OCI-LY3 (cell line): Measurements from ENCODE around the gene GEMIN5.

Source experiments
- H2AFZ ChIP-seq: fragments of 200-600, 300-600 bp; shearing (Covaris generic); 2 replicates; pipeline ENCODE4 v1.6.0; 2014; ENCODE audit warnings: antibody characterized with exemption, low read depth, low read length
- H3K27ac ChIP-seq: fragments of 200-600, 300-600 bp; sonication (generic); 2 replicates; pipeline ENCODE4 v1.5.1; 2014; ENCODE audit warnings: mild to moderate bottlenecking, low read length, moderate library complexity, mixed read lengths
- H3K27me3 ChIP-seq: fragments of 200-600, 300-600 bp; sonication (generic); 2 replicates; pipeline ENCODE4 v1.6.1; 2014; ENCODE audit warnings: low read depth, low read length, mixed read lengths
- H3K36me3 ChIP-seq: fragments of 200-600, 300-600 bp; sonication (generic); replicated peaks from 2 replicates; pipeline ENCODE3; 2014; ENCODE audit warnings: low read depth, low read length, mixed read lengths
- H3K4me1 ChIP-seq: fragments of 300-600, 200-600 bp; sonication (generic); 2 replicates; pipeline ENCODE4 v1.6.1; 2014; ENCODE audit warnings: low read length, mixed read lengths
- H3K4me2 ChIP-seq: fragments of 200-600, 300-600 bp; sonication (generic); 2 replicates; pipeline ENCODE4 v1.6.1; 2014; ENCODE audit warnings: low read length, mixed read lengths
- H3K4me3 ChIP-seq: fragments of 300-600, 200-600 bp; sonication (generic); 2 replicates; pipeline ENCODE4 v1.5.1; 2014; ENCODE audit warnings: antibody characterized with exemption, mild to moderate bottlenecking, low read length, moderate library complexity
- H3K79me2 ChIP-seq: fragments of 300-600, 200-600 bp; shearing (Covaris generic); 2 replicates; pipeline ENCODE4 v1.6.1; 2014; ENCODE audit warnings: mild to moderate bottlenecking, low read length, mixed read lengths
- H3K9ac ChIP-seq: fragments of 300-600, 200-600 bp; shearing (Covaris generic); 2 replicates; pipeline ENCODE4 v1.6.0; 2014; ENCODE audit warnings: mild to moderate bottlenecking, low read length, moderate library complexity
- H3K9me3 ChIP-seq: fragments of 200-600, 300-600 bp; shearing (Covaris generic); 2 replicates; pipeline ENCODE4 v1.6.1; 2014; ENCODE audit warnings: low read length, mixed read lengths; ENCODE audit not compliant: insufficient read depth
- H4K20me1 ChIP-seq: fragments of 200-600, 300-600 bp; sonication (generic); 2 replicates; pipeline ENCODE4 v1.6.1; 2016; ENCODE audit warnings: low read length, mixed read lengths; ENCODE audit not compliant: insufficient read depth
- EZH2phosphoT487 ChIP-seq: fragments of 200-600 bp; shearing (Covaris generic); IDR thresholded peaks from 2 replicates; pipeline ENCODE4 v1.6.1; 2018; ENCODE audit warnings: antibody characterized with exemption, mixed run types, low read depth
- TF ChIP-seq, protein P1 (sequence below): fragments of 200-600, 300-600 bp; sonication (generic); IDR thresholded peaks from 2 replicates; pipeline ENCODE4 v1.5.1; 2014; ENCODE audit warnings: antibody characterized with exemption, low read length, low read depth

The GEMIN5 gene

GRCh38 chr5:154934881-154935280, 3.1 kb downstream of the GEMIN5 start:
- H3K79me2 ChIP-seq, result peaks cover 44% of the 10 kb centered on the region
- H3K4me3 ChIP-seq, result no peak overlapping the region
- no peak overlapping the region for H2AFZ ChIP-seq
- TF ChIP-seq EZH2phosphoT487, result no peak
- TF ChIP-seq, protein P1, sequence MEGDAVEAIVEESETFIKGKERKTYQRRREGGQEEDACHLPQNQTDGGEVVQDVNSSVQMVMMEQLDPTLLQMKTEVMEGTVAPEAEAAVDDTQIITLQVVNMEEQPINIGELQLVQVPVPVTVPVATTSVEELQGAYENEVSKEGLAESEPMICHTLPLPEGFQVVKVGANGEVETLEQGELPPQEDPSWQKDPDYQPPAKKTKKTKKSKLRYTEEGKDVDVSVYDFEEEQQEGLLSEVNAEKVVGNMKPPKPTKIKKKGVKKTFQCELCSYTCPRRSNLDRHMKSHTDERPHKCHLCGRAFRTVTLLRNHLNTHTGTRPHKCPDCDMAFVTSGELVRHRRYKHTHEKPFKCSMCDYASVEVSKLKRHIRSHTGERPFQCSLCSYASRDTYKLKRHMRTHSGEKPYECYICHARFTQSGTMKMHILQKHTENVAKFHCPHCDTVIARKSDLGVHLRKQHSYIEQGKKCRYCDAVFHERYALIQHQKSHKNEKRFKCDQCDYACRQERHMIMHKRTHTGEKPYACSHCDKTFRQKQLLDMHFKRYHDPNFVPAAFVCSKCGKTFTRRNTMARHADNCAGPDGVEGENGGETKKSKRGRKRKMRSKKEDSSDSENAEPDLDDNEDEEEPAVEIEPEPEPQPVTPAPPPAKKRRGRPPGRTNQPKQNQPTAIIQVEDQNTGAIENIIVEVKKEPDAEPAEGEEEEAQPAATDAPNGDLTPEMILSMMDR, result no peak
- H3K4me1 ChIP-seq, result peaks cover 8% of the 10 kb centered on the region
- H3K4me2 ChIP-seq, result no peak overlapping the region
- H3K36me3 ChIP-seq, result peaks cover 15% of the 10 kb centered on the region
- H3K27me3 ChIP-seq, result no peaks in the 10 kb centered on the region
- H3K9me3 ChIP-seq, result no peaks in the 10 kb centered on the region
- H4K20me1 ChIP-seq, result no peaks in the 10 kb centered on the region
- H3K9ac ChIP-seq, result no peak overlapping the region
- H3K27ac ChIP-seq, result no peak overlapping the region

GRCh38 chr5:154933537-154933936, 4.5 kb downstream of the GEMIN5 start:
- Histone ChIP-seq H4K20me1 (no peaks in the 10 kb centered on the region), H3K79me2 (peaks cover 44% of the 10 kb centered on the region), H3K9me3 (no peaks in the 10 kb centered on the region), H3K4me2 (no peak overlapping the region), H3K27ac (no peak overlapping the region), H3K4me3 (no peak overlapping the region), H3K27me3 (no peaks in the 10 kb centered on the region), H3K4me1 (peaks cover 8% of the 10 kb centered on the region), H2AFZ (no peak overlapping the region), H3K9ac (no peak overlapping the region), H3K36me3 (peaks cover 20% of the 10 kb centered on the region)
- TF ChIP-seq, protein P1, result no peak
- no peak for TF ChIP-seq EZH2phosphoT487

DNA sequence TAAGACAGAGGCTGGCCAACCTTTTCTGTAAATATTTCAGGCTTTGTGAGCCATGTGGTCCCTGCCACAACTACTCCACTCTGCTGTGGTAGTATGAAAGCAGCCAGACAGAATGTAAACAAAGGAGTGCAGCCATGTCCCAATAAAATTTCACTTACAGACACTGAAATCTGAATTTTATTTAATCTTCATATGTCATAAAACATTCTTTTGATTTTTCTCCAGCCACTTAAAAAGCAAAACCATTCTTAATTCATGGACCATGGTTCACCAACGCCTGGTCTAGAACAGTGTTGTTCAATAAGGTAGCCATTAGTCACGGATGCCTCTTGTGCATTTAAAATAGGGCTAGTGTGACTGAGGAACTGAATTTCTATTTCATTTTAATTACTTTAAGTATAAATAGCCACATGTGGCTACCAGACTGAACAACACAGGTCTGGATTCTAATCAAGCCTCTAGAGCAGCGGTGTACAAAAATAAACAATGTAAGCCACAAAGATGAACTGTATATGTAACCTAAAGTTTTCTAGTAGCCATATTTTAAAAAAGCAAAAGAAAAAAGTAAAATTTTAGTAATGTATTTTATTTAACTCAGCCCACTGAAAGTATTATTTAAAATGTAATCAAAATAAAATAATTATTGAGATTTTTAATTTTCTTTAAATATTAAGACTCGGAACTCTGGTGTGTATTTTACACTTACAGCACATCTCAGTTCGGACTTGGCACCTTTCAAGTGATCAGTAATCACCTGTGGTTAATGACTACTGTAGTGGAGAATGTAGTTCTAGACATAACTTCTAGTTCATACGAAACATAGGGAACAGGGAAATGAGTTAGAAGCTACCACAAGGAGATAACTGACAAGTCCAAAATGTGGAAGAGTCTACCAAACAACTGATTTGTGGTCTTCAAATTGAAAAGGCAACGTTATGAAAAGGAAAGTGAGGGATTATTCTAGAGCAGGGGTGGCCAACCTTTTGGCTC, 14.3 kb downstream of the GEMIN5 start:
- TF ChIP-seq, protein P1, result no peak
- no peak for TF ChIP-seq EZH2phosphoT487
- no peak overlapping the region for H3K4me3 ChIP-seq
- H2AFZ ChIP-seq, result no peak overlapping the region
- H3K36me3 ChIP-seq, result peaks cover 14% of the 10 kb centered on the region
- H3K9me3 ChIP-seq, result no peaks in the 10 kb centered on the region
- no peaks in the 10 kb centered on the region for H3K4me1 ChIP-seq
- H3K27me3 ChIP-seq, result no peaks in the 10 kb centered on the region
- H3K4me2 ChIP-seq, result no peak overlapping the region
- no peak overlapping the region for H3K27ac ChIP-seq
- no peaks in the 10 kb centered on the region for H3K79me2 ChIP-seq
- H3K9ac ChIP-seq, result no peak overlapping the region
- no peaks in the 10 kb centered on the region for H4K20me1 ChIP-seq

DNA sequence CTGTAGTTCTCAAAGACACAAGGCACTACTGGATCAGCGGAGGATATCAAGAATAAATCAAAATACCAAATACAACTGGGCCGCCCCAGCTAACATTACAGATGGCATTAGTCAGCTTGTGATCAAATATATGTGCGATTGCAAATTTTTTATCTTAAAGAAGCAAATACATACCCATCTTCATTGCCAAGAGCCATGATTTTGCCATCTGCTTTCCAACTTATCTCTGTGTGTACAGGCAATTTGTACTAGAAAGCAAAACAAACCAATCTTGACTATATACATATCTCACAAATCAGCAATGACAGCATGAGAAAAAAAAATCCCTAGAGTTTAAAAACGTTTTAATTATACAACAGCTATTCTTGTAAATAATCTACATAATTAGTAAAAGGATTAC, 20.3 kb downstream of the GEMIN5 start:
- peaks cover 13% of the 10 kb centered on the region for H3K36me3 ChIP-seq

More for the DNA sequence above, 20.3 kb downstream of the GEMIN5 start:
- Histone ChIP-seq H3K4me2 (no peak overlapping the region), H3K27ac (no peak overlapping the region), H3K4me1 (no peaks in the 10 kb centered on the region), H2AFZ (no peak overlapping the region), H3K4me3 (no peak overlapping the region), H3K79me2 (no peaks in the 10 kb centered on the region), H3K9ac (no peak overlapping the region), H3K9me3 (no peaks in the 10 kb centered on the region), H3K27me3 (no peaks in the 10 kb centered on the region), H4K20me1 (no peaks in the 10 kb centered on the region)
- TF ChIP-seq, protein P1, result no peak
- TF ChIP-seq EZH2phosphoT487, result no peak
